T47D (cell line): ENCODE measurements around the gene DUSP1.
"Not testable (repeated sequence)": the region's sequence is repeated elsewhere in the genome, so short reads cannot be mapped to it uniquely, and the experiment has no call there.

Experiments used
- DNase-seq, 2 experiments: peaks; one replicate each; pipeline versions ENCODE4 v3.0.0 to v3.0.0-alpha.2; 2011 to 2012; ENCODE audit warnings: low read depth in 1 of 2, low spot score in 1 of 2
- JUND ChIP-seq: IDR thresholded peaks from 2 replicates; pipeline ENCODE4 v1.6.1; 2012; ENCODE audit warnings: low read depth
- in situ Hi-C: cut with HindIII; loops from 2 replicates; pipeline ENCODE4 v1.10.0; 2016; ENCODE audit warnings: low sequenced_read_pairs, low pct_unique_long_range_greater_than_20kb

DUSP1 gene, protein sequence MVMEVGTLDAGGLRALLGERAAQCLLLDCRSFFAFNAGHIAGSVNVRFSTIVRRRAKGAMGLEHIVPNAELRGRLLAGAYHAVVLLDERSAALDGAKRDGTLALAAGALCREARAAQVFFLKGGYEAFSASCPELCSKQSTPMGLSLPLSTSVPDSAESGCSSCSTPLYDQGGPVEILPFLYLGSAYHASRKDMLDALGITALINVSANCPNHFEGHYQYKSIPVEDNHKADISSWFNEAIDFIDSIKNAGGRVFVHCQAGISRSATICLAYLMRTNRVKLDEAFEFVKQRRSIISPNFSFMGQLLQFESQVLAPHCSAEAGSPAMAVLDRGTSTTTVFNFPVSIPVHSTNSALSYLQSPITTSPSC

DNA sequence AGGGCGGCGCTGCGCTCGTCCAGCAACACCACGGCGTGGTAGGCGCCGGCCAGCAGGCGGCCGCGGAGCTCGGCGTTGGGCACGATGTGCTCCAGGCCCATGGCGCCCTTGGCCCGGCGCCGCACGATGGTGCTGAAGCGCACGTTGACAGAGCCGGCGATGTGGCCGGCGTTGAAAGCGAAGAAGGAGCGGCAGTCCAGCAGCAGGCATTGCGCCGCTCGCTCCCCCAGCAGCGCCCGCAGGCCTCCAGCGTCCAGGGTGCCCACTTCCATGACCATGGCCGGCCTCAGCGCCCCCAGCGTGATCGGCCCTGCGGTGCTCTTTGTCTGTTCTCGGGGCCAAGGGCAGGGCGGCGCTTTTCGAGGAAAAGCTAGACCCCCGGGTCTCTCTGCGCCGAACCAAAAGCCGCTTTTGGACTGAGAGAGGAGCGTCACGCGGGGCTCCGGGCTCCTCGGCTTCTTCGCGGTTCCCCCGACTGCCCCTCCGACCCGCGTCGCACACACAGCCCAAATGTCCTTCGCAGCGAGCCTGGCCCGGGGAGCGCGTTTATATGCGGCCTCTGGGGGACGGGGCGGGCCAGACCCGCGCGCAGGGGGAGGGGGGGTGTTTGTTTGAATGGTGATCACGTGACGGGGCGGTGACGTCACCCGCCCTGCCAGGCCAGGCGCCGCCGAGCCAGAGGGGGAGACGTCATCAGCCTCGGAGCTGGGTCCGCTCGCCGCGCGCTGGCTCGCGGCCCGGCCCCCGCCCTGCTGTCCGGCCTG is at the start of gene DUSP1:
Gene DUSP1, minus strand, starts transcription at position 521 of the 764 bp plus-strand sequence. Its CDS starts 243 bp downstream, at position 278.
- peak; percentile 98 for DNase-seq
- in situ Hi-C loops = no loop called here
- TF ChIP-seq JUND = peak; percentile 24; the same call in 1 of the 2 replicates

DNA sequence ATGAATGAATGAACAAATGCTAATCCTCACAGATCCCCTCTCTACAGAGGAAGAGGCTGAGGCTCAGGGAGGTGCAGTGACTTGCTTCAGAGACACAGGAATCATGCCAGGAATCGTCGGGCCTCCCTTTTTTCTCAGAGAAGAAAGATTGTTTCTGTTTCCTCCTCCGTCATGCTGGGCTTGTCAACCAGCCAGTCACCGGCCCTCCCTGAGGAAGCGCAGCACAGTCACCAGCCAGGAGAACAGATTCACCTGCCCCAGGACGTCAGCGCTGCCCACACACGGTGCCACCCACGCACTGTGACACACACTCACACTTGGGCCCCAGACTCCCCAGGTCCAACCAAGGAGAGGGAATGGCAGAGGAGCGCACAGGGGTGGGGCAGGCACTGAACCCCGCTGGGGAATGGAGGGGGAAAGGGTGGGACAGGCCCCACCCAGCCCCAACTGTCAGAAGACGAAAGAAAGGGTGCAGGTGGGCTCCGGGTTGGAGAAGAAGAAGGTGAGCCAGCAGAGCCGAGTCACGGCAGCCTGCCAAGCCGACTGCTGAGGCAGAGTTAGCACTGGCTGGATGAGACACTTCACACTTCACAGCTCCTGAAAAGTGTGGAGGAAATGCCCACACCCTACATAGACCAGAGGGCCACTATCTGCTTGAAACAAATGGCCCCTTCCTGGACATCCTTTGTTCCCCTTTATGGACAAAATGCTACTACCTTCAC is 49.2 kb upstream of the DUSP1 start:
- in situ Hi-C loops = no loop called here
- no peak for DNase-seq
- no peak for TF ChIP-seq JUND

DNA sequence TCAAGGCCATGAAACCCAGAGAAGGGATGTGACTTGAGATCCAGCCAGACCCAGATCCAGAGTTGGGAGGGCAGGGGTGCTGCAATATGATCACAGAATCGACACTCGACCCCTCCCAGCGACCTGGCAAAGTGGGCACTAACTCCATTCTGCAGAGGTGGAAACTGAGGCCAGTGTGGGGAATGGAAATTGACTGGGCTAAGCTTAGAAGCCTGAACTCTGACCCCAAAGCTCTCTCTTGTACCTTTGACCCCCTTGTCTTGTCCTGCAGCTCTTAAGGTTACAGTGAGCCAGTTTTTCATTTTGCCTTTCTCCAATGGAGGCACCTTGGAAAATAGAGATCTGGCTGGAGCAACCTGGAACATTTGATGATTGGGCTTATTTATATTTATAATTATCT is 48.6 kb upstream of the DUSP1 start:
- in situ Hi-C loops = no loop called here
- no peak for TF ChIP-seq JUND
- no peak for DNase-seq

DNA sequence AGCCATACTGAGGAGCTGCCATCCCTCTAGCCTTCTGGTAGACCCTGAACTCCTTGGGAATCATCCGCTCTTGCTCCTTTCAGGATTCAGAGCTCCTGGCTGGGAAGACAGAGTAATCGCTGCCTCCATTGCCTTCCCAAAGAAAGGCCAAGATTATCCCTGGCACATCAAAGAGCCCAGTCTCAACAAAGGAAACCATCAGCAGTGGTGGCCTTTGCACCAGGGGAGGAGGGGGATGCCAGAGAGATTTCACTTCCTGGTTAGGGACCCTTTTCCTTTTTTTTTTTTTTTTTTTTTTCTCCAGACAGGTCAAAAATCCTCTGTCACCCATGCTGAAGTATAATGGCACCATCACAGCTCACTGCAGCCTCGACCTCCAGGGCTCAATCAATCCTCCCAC is 47.1 kb upstream of the DUSP1 start:
- no peak for DNase-seq
- in situ Hi-C loops = no loop called here
- no peak for TF ChIP-seq JUND

DNA sequence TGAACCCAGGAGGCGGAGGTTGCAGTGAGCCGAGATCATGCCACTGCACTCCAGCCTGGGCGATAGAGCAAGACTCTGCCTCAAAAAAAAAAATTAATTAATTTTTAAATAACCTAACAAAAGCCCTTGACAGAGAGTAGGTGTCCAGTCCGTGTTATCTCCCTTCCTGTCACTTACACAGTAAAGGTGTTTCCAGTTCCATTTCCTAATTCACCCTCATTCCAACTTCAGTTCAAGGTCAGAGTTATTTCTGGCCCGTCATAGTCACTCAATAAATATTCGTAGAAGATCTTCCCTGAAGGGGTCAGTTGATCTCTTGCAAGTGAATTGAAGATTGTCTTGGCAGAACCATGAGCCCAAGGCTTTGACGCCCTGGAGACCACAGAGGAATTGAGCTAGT is 46.7 kb upstream of the DUSP1 start:
- no peak for DNase-seq
- TF ChIP-seq JUND = no peak
- in situ Hi-C loops = no loop called here

DNA sequence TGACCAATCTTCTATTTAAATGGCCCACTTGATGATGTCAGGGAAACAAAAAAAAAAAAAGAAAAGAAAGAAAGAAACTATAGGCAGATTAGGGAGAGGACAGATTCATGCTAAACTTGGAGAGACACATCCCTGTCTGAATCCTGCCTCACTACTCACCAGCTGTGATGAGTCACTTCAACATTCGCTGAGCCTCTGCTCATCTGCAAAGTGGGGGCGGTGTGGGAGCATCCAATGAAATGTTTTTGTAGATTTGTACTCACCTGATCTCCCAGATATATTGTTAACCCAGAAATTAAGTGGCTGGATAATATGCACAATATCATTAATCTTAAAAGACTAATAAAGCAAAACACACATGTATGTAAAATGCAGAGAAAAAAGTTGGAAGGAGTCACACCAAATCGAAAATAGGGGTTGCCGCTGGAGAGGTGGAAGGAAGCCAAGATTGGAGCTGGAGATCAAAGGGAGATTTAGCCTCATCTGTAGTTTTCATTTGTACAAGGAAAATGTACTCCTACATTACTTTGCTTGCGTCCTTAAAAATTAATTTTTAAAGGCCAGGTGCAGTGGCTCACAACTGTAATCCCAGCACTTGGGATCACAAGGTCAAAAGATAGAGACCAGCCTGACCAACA is 46.0 kb upstream of the DUSP1 start:
- no peak for DNase-seq
- in situ Hi-C loops = no loop called here
- TF ChIP-seq JUND = no peak

DNA sequence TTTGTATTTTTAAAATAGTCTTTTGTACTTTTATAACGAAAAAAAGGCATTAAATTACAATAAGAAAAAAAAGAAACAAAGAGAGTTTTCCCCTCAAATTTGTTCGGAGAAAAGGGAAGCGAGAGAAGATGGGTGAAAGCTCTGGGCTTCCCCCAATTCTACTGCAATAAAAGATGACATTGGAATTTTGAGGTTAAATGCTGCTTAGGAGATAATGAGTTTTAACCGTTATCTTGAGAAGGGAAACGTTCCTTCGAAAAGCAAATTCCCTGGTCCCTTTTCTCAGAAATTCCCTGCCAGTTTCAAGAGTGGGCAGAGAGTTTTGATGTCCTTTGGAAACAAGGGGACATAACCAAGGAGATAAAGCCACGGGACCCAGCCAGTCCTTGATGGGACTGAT is 44.6 kb upstream of the DUSP1 start:
- DNase-seq = no peak
- in situ Hi-C loops = no loop called here
- no peak for TF ChIP-seq JUND

DNA sequence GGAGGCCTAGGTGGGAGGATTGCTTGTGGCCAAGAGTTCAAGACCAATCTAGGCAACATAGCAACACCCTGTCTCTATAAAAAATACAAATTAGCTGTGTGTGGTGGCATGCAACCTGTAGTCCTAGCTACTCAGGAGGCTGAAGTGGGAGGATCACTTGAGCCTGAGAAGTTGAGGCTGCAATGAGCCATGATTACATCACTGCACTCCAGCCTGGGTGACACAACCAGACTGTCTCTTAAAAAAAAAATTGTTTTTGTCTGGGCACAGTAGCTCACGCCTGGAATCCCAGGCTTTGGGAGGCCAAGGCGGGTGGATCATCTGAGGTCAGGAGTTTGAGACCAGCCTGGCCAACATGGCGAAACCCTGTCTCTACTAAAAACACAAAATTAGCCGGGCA is 40.0 kb upstream of the DUSP1 start:
- DNase-seq, in situ Hi-C loops: not testable (repeated sequence)

DNA sequence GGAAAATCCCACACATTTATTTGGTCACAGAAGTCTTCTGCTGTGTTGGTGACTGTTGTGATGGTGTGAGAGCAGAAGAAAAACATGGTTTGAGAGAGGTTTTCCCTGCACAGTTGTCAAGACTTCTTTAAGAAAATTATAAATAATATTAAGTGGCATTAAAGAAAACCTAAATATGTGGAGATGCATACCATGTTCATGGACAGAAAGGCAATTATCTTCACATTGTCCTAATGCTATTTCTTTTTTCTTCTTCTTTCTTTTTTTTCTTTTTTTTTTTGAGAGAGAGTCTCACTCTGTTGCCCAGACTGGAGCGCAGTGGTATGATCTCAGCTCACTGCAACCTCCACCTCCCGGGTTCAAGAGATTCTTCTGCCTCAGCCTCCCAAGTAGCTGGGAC is 38.8 kb upstream of the DUSP1 start:
- TF ChIP-seq JUND = no peak
- DNase-seq = no peak
- in situ Hi-C loops = no loop called here

DNA sequence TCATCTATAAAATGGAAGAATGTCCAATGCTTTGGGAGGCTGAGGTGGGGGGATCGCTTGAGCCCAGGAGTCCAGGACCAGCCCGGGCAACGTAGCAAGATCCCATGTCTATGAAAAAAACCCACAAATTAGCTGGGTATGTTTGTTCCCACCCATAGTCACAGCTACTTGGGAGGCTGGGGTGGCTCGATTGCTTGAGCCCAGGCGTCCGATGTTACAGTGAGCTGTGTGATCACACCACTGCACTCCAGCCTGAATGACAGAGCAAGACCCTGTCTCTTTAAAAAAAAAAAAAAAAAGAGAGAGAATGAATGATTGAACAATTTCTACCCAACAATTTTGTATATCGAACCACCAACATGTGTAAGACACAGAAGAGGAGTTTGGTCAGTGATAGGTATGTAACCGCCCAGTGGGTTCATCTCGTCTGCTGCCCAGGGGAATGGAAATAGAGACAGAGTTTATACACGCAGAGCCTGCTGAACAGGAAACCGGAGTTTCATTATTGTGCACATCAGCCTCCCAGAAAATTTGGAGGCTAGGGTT is 36.8 kb upstream of the DUSP1 start:
- DNase-seq = peak in 1 of 2 experiments; percentile 49
- TF ChIP-seq JUND = no peak
- in situ Hi-C loops = no loop called here

DNA sequence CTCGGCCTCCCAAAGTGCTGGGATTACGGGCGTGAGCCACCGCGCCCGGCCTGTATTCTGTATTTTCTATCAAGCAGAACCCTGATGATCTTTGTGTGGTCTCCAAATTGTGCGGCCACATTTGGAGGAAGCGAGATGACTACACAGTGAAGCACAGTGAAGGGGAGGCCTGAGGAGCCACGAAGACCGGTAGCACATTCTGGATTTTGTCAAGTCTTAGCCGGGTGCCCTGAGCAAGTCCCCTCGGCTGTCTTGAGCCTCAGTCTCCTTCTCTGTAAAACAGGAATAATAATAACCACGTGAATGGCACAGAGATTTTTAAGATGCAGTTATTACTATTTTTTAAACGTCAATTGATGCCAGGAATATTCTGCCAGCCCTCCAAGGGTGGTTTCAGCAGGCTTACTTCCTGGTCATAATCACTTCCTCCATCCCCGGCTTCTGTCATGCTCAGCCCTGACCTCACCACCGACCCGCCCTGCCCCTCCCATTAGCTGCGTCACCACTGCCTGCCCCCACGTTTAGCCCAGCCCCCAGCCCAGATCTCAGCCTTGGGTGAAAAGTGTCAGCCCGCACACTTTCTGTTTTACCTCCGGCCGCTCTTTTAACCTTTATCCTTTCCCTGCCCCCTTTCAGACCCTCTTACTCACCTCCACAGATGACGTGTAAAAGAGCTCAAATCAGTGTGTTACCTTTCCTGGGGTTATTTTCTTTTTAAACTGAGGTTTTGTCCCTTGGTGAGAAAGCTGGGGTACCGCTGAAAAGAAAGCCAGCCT is 36.1 kb upstream of the DUSP1 start:
- in situ Hi-C loops = no loop called here
- no peak for TF ChIP-seq JUND
- peak; percentile 60 to 82 for DNase-seq
